ENCODE data around the gene EMILIN3.

The EMILIN3 gene

GRCh38 chr20:41403604-41404003 is 37.0 kb upstream of the EMILIN3 start:
- no peak for TF ChIP-seq CTCF (IDR thresholded peaks at IDR 0.05; ENCODE audit: low read depth, low read length)
- no peak overlapping the region for H3K4me3 ChIP-seq (ENCODE audit: low read depth, low read length)
- DNase-seq: no peak
- no peaks in the 10 kb centered on the region for H3K27me3 ChIP-seq
- H3K4me1 ChIP-seq: peaks cover 17% of the 10 kb centered on the region
- no peaks in the 10 kb centered on the region for H3K9me3 ChIP-seq
- H3K36me3 ChIP-seq: peaks cover 47% of the 10 kb centered on the region

GRCh38 chr20:41398408-41398807 is 31.8 kb upstream of the EMILIN3 start:
- DNase-seq: no peak
- no peak for TF ChIP-seq CTCF (IDR thresholded peaks at IDR 0.05; ENCODE audit: low read depth, low read length)

GRCh38 chr20:41395667-41396664 is 29.3 kb upstream of the EMILIN3 start:
- no peak for TF ChIP-seq CTCF (IDR thresholded peaks at IDR 0.05; ENCODE audit: low read depth, low read length)
- Histone ChIP-seq H3K36me3 (no peaks in the 10 kb centered on the region), H3K4me3 (ENCODE audit: low read depth, low read length) (no peak overlapping the region)

More at GRCh38 chr20:41398408-41398807, 31.8 kb upstream of the EMILIN3 start:
- Histone ChIP-seq H3K27me3 (no peaks in the 10 kb centered on the region), H3K4me3 (ENCODE audit: low read depth, low read length) (no peak overlapping the region), H3K4me1 (peaks cover 16% of the 10 kb centered on the region), H3K36me3 (peaks cover 9% of the 10 kb centered on the region), H3K9me3 (no peaks in the 10 kb centered on the region)

DNA sequence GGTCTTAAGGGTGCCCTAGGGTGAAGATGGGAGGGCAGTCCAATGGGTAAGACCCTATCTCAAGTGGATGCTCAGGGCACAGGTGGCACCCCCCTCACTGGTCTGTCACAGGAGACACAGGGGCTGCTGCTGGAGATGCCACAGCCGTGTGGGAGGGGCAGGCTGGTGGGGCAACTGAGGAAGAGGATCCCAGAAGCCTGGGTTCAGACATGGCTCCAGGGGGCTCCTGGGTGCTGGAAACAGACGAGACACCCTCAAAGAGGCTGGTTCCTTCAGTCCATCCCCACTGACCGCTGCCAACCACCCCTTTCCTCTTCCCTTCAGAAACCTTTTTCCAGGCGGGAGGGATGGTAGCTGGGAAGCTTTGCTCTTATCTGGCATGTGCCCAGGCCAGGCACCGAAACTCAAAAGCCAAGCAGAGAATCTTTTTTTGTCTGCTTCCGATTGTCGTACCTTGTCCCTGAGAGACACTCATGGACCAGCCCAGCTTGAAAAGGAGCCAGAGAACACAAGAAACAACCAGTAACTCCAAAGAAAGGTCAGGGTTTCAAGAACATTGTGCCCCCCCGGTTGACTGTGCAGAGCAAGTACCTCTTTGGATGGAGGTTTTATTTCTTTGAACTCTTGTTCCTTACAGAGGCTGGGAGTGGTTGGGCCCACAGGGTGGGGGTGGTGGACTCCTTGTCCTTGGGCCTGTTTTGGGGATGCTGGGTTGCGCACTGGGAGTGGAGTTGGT is 28.5 kb upstream of the EMILIN3 start:
- no peaks in the 10 kb centered on the region for H3K36me3 ChIP-seq
- no peaks in the 10 kb centered on the region for H3K27me3 ChIP-seq
- DNase-seq: no peak
- no peak for TF ChIP-seq CTCF (IDR thresholded peaks at IDR 0.05; ENCODE audit: low read depth, low read length)
- H3K4me3 ChIP-seq (ENCODE audit: low read depth, low read length): no peak overlapping the region
- peaks cover 2% of the 10 kb centered on the region; the same call in 1 of the 2 replicates for H3K9me3 ChIP-seq
- peaks cover 22% of the 10 kb centered on the region for H3K4me1 ChIP-seq

More at GRCh38 chr20:41395667-41396664, 29.3 kb upstream of the EMILIN3 start:
- peak; percentile 40 for DNase-seq
- no peaks in the 10 kb centered on the region for H3K27me3 ChIP-seq
- H3K9me3 ChIP-seq: peaks cover 2% of the 10 kb centered on the region; the same call in 1 of the 2 replicates
- peaks cover 22% of the 10 kb centered on the region for H3K4me1 ChIP-seq

GRCh38 chr20:41394081-41394480 is 27.5 kb upstream of the EMILIN3 start:
- no peaks in the 10 kb centered on the region for H3K27me3 ChIP-seq
- H3K36me3 ChIP-seq: no peaks in the 10 kb centered on the region
- peaks cover 2% of the 10 kb centered on the region; the same call in 1 of the 2 replicates for H3K9me3 ChIP-seq
- no peak for DNase-seq
- no peak overlapping the region for H3K4me3 ChIP-seq (ENCODE audit: low read depth, low read length)
- TF ChIP-seq CTCF (IDR thresholded peaks at IDR 0.05; ENCODE audit: low read depth, low read length): no peak
- peaks cover 22% of the 10 kb centered on the region for H3K4me1 ChIP-seq

All from BE2C (cell line).